ENCODE data around the gene MRPL42.
"Not testable (repeated sequence)": the region's sequence is repeated elsewhere in the genome, so short reads cannot be mapped to it uniquely, and the experiment has no call there.

MRPL42 gene

DNA sequence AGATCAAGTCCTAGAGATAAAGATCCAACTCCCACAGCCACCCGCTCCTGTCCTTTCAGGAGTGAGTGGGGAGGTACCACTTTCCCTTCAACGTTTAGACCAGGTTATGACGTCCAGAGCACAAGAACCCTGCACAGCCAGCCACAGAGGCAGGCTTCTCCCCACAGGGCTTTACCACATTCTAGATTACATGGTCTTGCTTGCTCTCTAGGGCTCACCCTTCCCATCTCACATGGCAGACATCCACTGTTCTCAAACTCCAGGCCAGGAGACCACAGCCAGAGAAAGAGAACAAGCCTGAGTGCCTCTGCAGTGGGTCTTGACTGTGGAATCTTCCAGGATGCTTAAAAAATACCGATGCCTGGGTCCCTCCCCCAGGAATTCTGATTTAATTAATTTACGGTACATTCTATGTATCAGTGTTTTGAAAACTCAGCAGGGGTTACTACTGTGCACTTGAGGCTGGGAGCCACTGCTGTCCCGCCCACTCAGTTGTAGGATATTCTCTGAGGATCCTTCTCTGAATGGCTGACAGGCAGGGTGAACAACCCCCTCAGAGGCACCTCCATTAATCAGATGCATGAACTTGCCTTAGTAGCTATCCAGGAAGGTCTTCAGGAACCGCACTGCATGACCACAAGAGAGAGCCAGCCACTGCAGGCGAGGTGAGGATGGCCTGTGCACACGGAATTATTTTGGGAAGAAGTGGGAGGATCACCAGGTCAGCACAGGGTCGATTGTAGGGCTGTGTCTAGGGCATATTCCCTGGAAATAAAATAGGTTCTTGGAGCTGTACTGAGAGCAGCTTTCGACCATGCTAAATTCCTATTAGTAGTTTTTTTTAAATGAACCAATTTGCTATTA, 83.7 kb downstream of the MRPL42 start:
- DNase-seq, result no peak

DNA sequence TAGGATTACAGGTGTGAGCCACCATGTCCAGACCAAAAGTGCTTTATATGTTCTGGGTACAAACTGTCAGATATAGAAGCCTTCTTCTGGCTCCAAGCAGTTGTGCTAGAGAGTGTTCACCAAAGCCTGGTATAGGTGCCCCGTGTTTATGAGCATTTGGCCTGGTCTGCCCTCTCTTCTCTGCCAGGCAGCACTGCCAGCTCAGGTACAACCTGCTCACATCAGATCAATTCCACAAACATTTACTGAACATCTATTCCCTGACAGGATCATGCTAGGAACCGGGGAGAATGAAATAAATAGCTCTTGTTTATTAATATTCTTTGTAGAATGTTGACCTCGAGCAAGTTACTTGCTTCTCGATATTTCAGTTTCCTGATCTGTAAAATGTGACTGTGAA, 85.1 kb downstream of the MRPL42 start:
- DNase-seq, result no peak

DNA sequence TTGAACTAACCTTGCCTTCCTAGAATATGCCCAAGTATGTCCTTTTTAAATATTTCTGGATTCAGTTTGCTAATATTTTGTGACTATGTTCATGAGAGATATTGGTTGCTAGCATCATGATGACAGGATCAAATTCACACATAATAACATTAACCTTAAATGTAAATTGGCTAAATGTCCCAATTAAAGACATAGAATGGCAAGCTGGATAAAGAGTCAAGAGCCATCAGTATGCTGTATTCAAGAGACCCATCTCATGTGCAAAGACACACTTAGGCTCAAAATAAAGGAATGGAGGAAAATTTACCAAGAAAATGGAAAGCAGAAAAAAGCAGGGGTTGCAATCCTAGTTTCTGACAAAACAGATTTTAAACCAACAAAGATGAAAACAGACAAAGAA, 90.6 kb downstream of the MRPL42 start:
- DNase-seq, result not testable (repeated sequence)

DNA sequence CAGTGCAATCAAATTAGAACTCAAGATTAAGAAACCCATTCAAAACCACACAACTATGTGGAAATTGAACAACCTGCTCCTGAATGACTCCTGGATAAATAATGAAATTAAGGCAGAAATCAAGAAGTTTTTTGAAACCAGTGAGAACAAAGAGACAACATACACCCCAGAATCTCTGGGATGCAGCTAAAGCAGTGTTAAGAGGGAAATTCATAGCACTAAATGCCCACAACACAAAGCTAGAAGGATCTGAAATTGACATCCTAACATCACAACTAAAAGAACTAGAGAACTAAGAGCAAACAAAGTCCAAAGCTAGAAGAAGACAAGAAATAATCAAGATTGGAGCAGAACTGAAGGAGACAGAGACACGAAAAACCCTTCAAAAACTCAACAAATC, 91.4 kb downstream of the MRPL42 start:
- not testable (repeated sequence) for DNase-seq

GRCh38 chr12:93563807-93564538, 96.7 kb downstream of the MRPL42 start:
- DNase-seq, result no peak

GRCh38 chr12:93565760-93566159, 98.4 kb downstream of the MRPL42 start:
- no peak for DNase-seq
